ENCODE results near the gene IFFO2. TPM values are rescaled to one million over a fixed set of nuclear protein-coding genes. Genes with fewer than 3 reads are reported as not detected.

IFFO2 gene
- total and polyA plus RNA-seq, 2 donors (not counting 1 experiment from before 2014, with no cell fraction given), result 5.8 to 10.4 TPM

DNA sequence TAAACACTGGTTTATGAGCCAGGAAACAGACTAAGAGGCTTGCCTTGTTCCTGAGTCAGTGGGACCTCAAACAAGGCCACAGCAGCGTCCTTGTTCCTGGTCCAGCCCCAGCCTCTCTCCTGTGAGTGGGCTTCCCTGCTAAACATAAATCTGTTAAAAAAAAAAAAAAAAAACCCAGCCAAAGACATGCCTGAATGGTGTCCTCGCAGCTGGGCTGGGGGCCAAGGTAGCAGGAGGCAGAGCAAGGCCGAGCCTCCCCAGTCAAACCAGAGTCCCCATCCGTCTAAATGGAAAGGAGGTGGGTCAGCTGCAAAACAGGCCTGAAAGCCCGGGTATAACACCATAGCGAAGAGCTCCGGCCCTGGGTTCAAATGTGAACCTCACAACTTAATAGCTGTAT is 18.1 kb upstream of the IFFO2 start:
- no peaks in the 10 kb centered on the region for H3K36me3 ChIP-seq (ENCODE audit: control insufficient read depth, insufficient read depth, low read length)
- peaks cover 4% of the 10 kb centered on the region for H3K27me3 ChIP-seq (ENCODE audit: control insufficient read depth, insufficient read depth, low read length)
- no peak for DNase-seq (ENCODE audit: low read depth in 2 of 2)
- H3K4me2 ChIP-seq (ENCODE audit: extremely low read depth, insufficient read depth, low read length), result no peak overlapping the region
- H3K9me3 ChIP-seq (ENCODE audit: control insufficient read depth, insufficient read depth, low read depth, low read length), result no peaks in the 10 kb centered on the region
- H3K27ac ChIP-seq (ENCODE audit: insufficient read depth, low read length), result no peak overlapping the region
- H3K4me1 ChIP-seq (ENCODE audit: control insufficient read depth, extremely low read depth, insufficient read depth, low read length), result no peaks in the 10 kb centered on the region
- H3K79me2 ChIP-seq (ENCODE audit: control insufficient read depth, insufficient read depth, low read length), result no peaks in the 10 kb centered on the region
- no peak overlapping the region for H3K4me3 ChIP-seq (replicated peaks in 1 of 4; ENCODE audit: control extremely low read depth in 1 of 4, insufficient read depth in 1 of 4, low read depth in 3 of 4, low read length in 4 of 4)
- no peak overlapping the region for H2AFZ ChIP-seq (ENCODE audit: low read length)
- no peak overlapping the region for H3K9ac ChIP-seq (ENCODE audit: insufficient read depth, low read length)
- no peaks in the 10 kb centered on the region for H4K20me1 ChIP-seq (ENCODE audit: control insufficient read depth, extremely low read depth, insufficient read depth, low read length)
- TF ChIP-seq EZH2 (IDR thresholded peaks at IDR 0.05; ENCODE audit: low read length, missing control alignments) (no peak), CTCF (conservative IDR thresholded peaks at IDR 0.05 in 1 of 2, IDR thresholded peaks at IDR 0.05 in 1 of 2; ENCODE audit: low read depth in 1 of 2, low read length in 2 of 2) (no peak)

DNA sequence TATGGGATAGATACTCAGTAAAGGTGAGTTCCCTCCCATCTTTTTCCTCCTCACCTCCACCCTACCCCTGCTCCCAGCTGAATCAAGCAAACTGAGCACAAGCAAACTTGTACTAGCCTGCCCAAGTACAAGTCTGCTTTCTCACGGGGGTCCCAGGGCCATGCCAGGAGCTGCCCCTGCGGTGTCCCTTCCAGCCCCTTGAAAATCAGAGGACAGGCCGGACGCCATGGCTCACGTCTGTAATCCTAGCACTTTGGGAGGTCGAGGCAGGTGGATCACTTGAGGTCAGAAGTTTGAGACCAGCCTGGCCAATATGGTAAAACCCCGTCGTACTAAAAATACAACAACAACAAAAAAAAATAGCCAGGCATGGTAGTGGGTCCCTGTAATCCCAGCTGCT is 17.5 kb upstream of the IFFO2 start:
- Histone ChIP-seq H3K4me2 (ENCODE audit: extremely low read depth, insufficient read depth, low read length) (no peak overlapping the region), H4K20me1 (ENCODE audit: control insufficient read depth, extremely low read depth, insufficient read depth, low read length) (no peaks in the 10 kb centered on the region), H3K27me3 (ENCODE audit: control insufficient read depth, insufficient read depth, low read length) (peaks cover 4% of the 10 kb centered on the region), H3K79me2 (ENCODE audit: control insufficient read depth, insufficient read depth, low read length) (no peaks in the 10 kb centered on the region), H3K9me3 (ENCODE audit: control insufficient read depth, insufficient read depth, low read depth, low read length) (no peaks in the 10 kb centered on the region), H3K36me3 (ENCODE audit: control insufficient read depth, insufficient read depth, low read length) (no peaks in the 10 kb centered on the region), H3K4me1 (ENCODE audit: control insufficient read depth, extremely low read depth, insufficient read depth, low read length) (no peaks in the 10 kb centered on the region), H3K27ac (ENCODE audit: insufficient read depth, low read length) (no peak overlapping the region), H3K4me3 (replicated peaks in 1 of 4; ENCODE audit: control extremely low read depth in 1 of 4, insufficient read depth in 1 of 4, low read depth in 3 of 4, low read length in 4 of 4) (no peak overlapping the region), H2AFZ (ENCODE audit: low read length) (no peak overlapping the region), H3K9ac (ENCODE audit: insufficient read depth, low read length) (no peak overlapping the region)
- TF ChIP-seq CTCF (conservative IDR thresholded peaks at IDR 0.05 in 1 of 2, IDR thresholded peaks at IDR 0.05 in 1 of 2; ENCODE audit: low read depth in 1 of 2, low read length in 2 of 2) (no peak), EZH2 (IDR thresholded peaks at IDR 0.05; ENCODE audit: low read length, missing control alignments) (no peak)
- DNase-seq (ENCODE audit: low read depth in 2 of 2), result no peak

DNA sequence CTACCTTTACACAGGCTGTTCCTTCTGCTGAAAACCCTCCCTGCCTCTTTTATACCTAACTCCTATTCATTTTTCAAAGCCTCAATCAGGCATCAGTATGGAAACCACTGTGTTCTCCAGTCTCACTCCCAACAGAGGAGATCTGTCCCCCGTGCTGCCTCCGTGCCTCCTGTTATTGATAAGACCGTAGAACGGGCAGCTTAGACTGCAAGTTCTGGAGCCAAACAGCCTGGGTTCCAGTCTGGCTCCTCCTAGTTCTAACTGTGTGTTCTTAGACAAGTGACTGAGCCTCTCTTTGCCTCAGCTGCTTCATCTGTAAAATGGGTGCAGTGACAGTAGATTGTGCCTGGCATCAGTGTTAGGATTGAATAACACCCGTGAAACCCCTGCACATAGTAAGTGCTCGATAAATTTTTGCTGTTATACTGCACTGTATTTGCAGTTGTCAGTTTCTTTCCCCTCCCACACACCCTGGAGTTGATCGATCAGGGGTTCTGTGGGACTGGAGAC is 17.0 kb upstream of the IFFO2 start:
- H3K36me3 ChIP-seq (ENCODE audit: control insufficient read depth, insufficient read depth, low read length), result no peaks in the 10 kb centered on the region
- no peak overlapping the region for H3K27ac ChIP-seq (ENCODE audit: insufficient read depth, low read length)
- H3K4me2 ChIP-seq (ENCODE audit: extremely low read depth, insufficient read depth, low read length), result no peak overlapping the region
- no peaks in the 10 kb centered on the region for H3K9me3 ChIP-seq (ENCODE audit: control insufficient read depth, insufficient read depth, low read depth, low read length)
- H3K4me1 ChIP-seq (ENCODE audit: control insufficient read depth, extremely low read depth, insufficient read depth, low read length), result no peaks in the 10 kb centered on the region
- no peaks in the 10 kb centered on the region for H4K20me1 ChIP-seq (ENCODE audit: control insufficient read depth, extremely low read depth, insufficient read depth, low read length)
- H3K79me2 ChIP-seq (ENCODE audit: control insufficient read depth, insufficient read depth, low read length), result no peaks in the 10 kb centered on the region
- no peak overlapping the region for H2AFZ ChIP-seq (ENCODE audit: low read length)
- H3K27me3 ChIP-seq (ENCODE audit: control insufficient read depth, insufficient read depth, low read length), result peaks cover 4% of the 10 kb centered on the region
- DNase-seq (ENCODE audit: low read depth in 2 of 2), result no peak
- H3K9ac ChIP-seq (ENCODE audit: insufficient read depth, low read length), result no peak overlapping the region
- H3K4me3 ChIP-seq (replicated peaks in 1 of 4; ENCODE audit: control extremely low read depth in 1 of 4, insufficient read depth in 1 of 4, low read depth in 3 of 4, low read length in 4 of 4), result no peak overlapping the region
- TF ChIP-seq CTCF (conservative IDR thresholded peaks at IDR 0.05 in 1 of 2, IDR thresholded peaks at IDR 0.05 in 1 of 2; ENCODE audit: low read depth in 1 of 2, low read length in 2 of 2) (no peak), EZH2 (IDR thresholded peaks at IDR 0.05; ENCODE audit: low read length, missing control alignments) (no peak)
